MCF 10A (cell line): ENCODE data around the gene COTL1. TPM values are rescaled to one million over a fixed set of nuclear protein-coding genes. Genes with fewer than 3 reads are reported as not detected.

Experiments used
- BruUV-seq: library from RNA; stranded (reverse); fragments of 400-500 nt; replicated peaks from 2 replicates; lab custom pipeline; 2021; lab: Mats Ljungman, UMichigan
- CTCF ChIA-PET: fragments of 300-600 bp; sonication (Branson Sonifier 250); formaldehyde crosslinking; extraction: SDS; loops from one replicate; lab custom pipeline; 2021; ENCODE audit warnings: antibody characterized with exemption, inconsistent platforms; lab: Yijun Ruan, JAX
- POLR2A ChIA-PET: fragments of 300-600, 350-650 bp; sonication (Branson Sonifier 250); formaldehyde crosslinking; extraction: SDS; loops from one replicate; lab custom pipeline; 2020; ENCODE audit warnings: antibody characterized with exemption, inconsistent platforms; lab: Yijun Ruan, JAX
- DNase-seq: peaks from one replicate; pipeline ENCODE4 v3.0.0-alpha.2; 2018; ENCODE audit not compliant: unreplicated experiment
- H3K27ac Mint-ChIP-seq: one replicate; pipeline ENCODE4 v1.8.0; 2022; ENCODE audit warnings: mild to moderate bottlenecking, low read depth, mixed read lengths; ENCODE audit not compliant: unreplicated experiment
- H3K27me3 Mint-ChIP-seq: one replicate; pipeline ENCODE4 v1.8.0; 2022; ENCODE audit warnings: mixed read lengths; ENCODE audit not compliant: insufficient read depth, unreplicated experiment
- H3K36me3 Mint-ChIP-seq: one replicate; pipeline ENCODE4 v1.8.0; 2022; ENCODE audit warnings: mild to moderate bottlenecking, moderate library complexity, mixed read lengths; ENCODE audit not compliant: insufficient read depth, unreplicated experiment
- H3K4me1 Mint-ChIP-seq: one replicate; pipeline ENCODE4 v1.8.0; 2022; ENCODE audit warnings: mixed read lengths; ENCODE audit not compliant: insufficient read depth, unreplicated experiment
- H3K4me3 Mint-ChIP-seq: one replicate; pipeline ENCODE4 v1.8.0; 2022; ENCODE audit warnings: mild to moderate bottlenecking, moderate library complexity, mixed read lengths; ENCODE audit not compliant: unreplicated experiment
- H3K9me3 Mint-ChIP-seq: one replicate; pipeline ENCODE4 v1.8.0; 2022; ENCODE audit warnings: mixed read lengths; ENCODE audit not compliant: unreplicated experiment
- CTCF ChIP-seq: fragments of 200-600 bp; IDR thresholded peaks from one replicate; pipeline ENCODE4 v1.8.0; 2022; ENCODE audit warnings: antibody characterized with exemption, mild to moderate bottlenecking; ENCODE audit not compliant: unreplicated experiment
- intact Hi-C: fragments of 100-400 bp; cut with micrococcal nuclease; formaldehyde crosslinking; loops from 2 replicates; pipeline ENCODE4 v1.14.1; 2022
- total RNA-seq: library from RNA; stranded (reverse); gene quantifications from 2 replicates; pipeline ENCODE4 v1.2.3, GENCODE V29; 2022

The COTL1 gene
- total RNA-seq, 1 experiment from 2014 or later: 269 TPM

GRCh38 chr16:84548508-84548907 is 69.4 kb downstream of the COTL1 start:
- TF ChIP-seq CTCF: no peak
- no peak for DNase-seq
- no peaks in the 10 kb centered on the region for H3K9me3 Mint-ChIP-seq
- ChIA-PET POLR2A (no interaction called here), CTCF (no interaction called here)
- intact Hi-C loops: no loop called here
- no TSS peak for BruUV-seq
- H3K4me3 Mint-ChIP-seq: no peak overlapping the region
- H3K4me1 Mint-ChIP-seq: no peaks in the 10 kb centered on the region
- no peaks in the 10 kb centered on the region for H3K36me3 Mint-ChIP-seq
- no peak overlapping the region for H3K27ac Mint-ChIP-seq
- H3K27me3 Mint-ChIP-seq: no peaks in the 10 kb centered on the region

GRCh38 chr16:84547546-84548061 is 70.3 kb downstream of the COTL1 start:
- no peaks in the 10 kb centered on the region for H3K9me3 Mint-ChIP-seq
- no peak for TF ChIP-seq CTCF
- H3K4me3 Mint-ChIP-seq: no peak overlapping the region
- POLR2A ChIA-PET: no interaction called here
- BruUV-seq: no TSS peak
- H3K36me3 Mint-ChIP-seq: no peaks in the 10 kb centered on the region
- no peak overlapping the region for H3K27ac Mint-ChIP-seq
- CTCF ChIA-PET: interaction anchor here (0.9 kb wide), 1 partner anchor 14 kb away, joined by 4 read pairs; no protein-coding TSS in a partner anchor
- H3K4me1 Mint-ChIP-seq: no peaks in the 10 kb centered on the region
- DNase-seq: no peak
- intact Hi-C loops: no loop called here
- H3K27me3 Mint-ChIP-seq: no peaks in the 10 kb centered on the region

GRCh38 chr16:84546669-84547545 is 71.0 kb downstream of the COTL1 start:
- DNase-seq: no peak
- CTCF ChIA-PET: interaction anchor here (0.9 kb wide), 1 partner anchor 13 kb away, joined by 4 read pairs; no protein-coding TSS in a partner anchor
- no peaks in the 10 kb centered on the region for H3K36me3 Mint-ChIP-seq
- H3K9me3 Mint-ChIP-seq: no peaks in the 10 kb centered on the region
- no TSS peak for BruUV-seq
- no peaks in the 10 kb centered on the region for H3K4me1 Mint-ChIP-seq
- no peak overlapping the region for H3K4me3 Mint-ChIP-seq
- POLR2A ChIA-PET: no interaction called here
- H3K27ac Mint-ChIP-seq: no peak overlapping the region
- intact Hi-C loops: no loop called here
- TF ChIP-seq CTCF: no peak
- no peaks in the 10 kb centered on the region for H3K27me3 Mint-ChIP-seq

DNA sequence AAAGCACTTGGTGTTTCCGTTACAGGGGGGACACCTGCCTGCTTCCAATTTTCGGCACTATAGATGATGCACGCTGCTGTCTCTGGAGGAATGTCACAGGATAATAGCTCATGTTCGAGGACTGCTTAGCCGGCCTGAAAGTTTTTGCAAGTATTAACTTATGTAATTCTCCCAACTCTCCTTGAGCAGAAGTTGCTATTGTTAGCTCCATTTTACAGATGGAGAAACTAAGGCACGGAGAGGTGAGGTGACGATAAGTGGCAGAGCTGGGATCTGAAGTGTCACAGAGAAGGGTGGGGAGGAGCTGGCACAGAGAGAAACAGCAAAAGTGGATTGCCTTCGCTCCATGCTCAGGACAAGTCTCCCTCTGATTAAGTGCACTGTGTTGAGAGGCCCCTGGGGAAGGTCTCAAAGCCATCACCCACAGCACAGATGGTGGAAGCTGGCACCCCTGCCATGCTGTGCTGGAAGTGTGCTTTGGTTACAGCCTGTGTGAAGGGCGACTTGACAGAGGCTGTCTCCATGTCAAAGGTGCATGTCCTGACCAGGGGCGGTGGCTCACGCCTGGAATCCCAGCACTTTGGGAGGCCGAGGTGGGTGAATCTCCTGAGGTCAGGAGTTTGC is 72.7 kb downstream of the COTL1 start:
- POLR2A ChIA-PET: no interaction called here
- no peaks in the 10 kb centered on the region for H3K36me3 Mint-ChIP-seq
- H3K27ac Mint-ChIP-seq: no peak overlapping the region
- no TSS peak for BruUV-seq
- CTCF ChIA-PET: interaction anchor here (1.2 kb wide), 1 partner anchor 17 kb away, joined by 3 read pairs; no protein-coding TSS in a partner anchor
- DNase-seq: no peak
- H3K4me1 Mint-ChIP-seq: no peaks in the 10 kb centered on the region
- H3K4me3 Mint-ChIP-seq: no peak overlapping the region
- intact Hi-C loops: no loop called here
- H3K27me3 Mint-ChIP-seq: no peaks in the 10 kb centered on the region
- no peak for TF ChIP-seq CTCF
- H3K9me3 Mint-ChIP-seq: no peaks in the 10 kb centered on the region
